CD4-positive, alpha-beta T cell treated with Interleukin-1 beta for 1 hour (primary cell): ENCODE data around the gene HK2.
"Not testable (repeated sequence)": the region's sequence is repeated elsewhere in the genome, so short reads cannot be mapped to it uniquely, and the experiment has no call there.

Experiments used
- DNase-seq, 2 donors: peaks; one replicate each; pipeline ENCODE4 v3.0.0-alpha.2; 2020 to 2022

Gene HK2

DNA sequence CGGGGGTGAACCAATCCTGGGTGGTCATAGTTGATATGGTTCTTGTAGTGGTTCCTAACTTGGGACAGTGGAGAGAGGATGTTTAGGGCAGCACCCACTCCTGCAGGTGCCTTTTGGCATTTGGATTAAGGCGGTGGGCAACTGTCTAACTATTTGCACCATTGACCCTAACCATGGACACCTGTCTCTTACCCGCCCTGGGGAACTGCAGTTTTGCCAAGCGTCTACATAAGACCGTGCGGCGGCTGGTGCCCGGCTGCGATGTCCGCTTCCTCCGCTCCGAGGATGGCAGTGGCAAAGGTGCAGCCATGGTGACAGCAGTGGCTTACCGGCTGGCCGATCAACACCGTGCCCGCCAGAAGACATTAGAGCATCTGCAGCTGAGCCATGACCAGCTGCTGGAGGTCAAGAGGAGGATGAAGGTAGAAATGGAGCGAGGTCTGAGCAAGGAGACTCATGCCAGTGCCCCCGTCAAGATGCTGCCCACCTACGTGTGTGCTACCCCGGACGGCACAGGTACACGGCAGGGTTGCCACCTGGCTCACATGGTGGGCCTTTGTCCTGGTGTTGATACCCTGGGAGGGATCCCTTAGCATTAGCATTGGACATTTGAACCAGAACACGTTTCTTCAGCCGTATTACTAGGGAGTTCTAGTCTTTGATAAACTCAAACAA is 46.3 kb downstream of the HK2 start:
- DNase-seq: no peak

DNA sequence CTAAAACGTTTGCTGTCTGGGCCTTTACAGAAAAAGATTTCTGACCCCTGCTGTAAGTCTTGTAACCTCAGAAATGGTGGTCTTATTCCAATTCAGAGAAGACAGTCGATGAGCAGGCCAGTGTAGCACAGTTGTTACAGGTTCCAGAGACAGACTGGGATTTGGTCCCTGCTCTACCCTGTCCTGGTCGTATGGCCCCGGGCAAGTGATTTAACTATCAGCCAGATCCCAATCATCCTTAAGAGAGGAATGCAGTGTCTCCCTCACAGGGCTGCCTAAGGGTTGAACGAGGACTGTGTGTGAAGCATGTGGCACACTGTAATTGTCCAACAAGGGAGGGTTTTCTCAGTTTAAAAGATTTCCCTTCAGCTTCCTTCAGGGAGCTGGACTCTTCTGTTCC is 47.2 kb downstream of the HK2 start:
- no peak for DNase-seq

- DNase-seq: no peak
These were observed 47.8 kb downstream of the HK2 start for GRCh38 chr2:74881626-74882298.

DNA sequence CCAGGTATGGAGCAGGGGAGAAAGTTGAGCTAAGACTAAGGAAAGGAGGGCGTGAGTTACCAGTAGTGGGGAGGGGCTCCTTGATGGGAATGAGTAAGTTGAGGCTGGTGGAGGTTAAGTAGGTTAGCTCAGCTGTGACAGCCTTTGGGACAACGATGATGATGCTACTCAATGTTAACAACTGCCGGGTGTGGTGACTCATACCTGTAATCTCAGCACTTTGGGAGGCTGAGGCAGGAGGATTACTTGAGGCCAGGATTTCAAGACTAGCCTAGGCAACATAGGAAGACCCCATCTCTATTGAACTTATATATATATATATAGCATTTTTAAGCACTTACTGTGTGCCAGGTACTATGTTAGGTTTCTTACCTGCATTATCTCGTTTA is 48.4 kb downstream of the HK2 start:
- no peak for DNase-seq

DNA sequence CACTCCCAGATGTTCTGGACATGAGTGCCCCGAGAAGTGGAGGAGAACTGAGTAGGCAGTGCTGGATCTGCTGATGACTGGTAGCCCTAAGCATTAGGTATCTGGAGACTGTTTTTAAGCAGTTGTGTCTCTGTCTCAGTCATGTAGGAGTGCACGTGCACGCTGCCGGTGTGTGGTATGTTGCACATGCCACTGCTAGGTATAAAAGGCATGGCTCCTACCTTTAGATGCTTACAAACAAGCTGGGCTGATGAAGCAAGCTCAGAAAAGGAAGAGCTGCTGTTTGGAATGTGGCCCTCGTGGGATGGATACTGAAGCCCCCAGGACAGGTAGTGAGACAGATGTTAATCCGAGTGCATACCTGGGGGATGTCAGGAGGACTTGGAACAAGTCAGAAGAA is 49.1 kb downstream of the HK2 start:
- no peak for DNase-seq

GRCh38 chr2:74884118-74884762 is 50.3 kb downstream of the HK2 start:
- DNase-seq: no peak

DNA sequence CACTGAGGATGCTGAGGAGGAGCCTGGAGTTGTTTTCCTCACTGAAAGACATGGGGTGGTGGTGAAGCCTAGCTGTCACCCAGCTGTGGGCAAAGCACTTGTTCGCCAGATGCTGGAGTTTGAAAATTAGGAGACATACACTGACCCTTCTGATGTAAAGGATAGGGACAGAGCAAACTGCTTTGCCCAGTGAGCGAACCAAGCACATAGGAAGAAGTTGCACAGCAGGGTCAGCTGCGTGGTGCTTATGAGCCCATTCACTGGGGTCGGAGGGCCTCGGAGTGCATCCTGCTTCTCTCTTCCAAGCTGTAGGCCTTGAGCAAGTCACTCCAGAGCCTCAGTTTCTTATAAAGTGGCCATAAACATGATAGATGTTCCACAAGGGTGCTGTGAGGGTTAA is 50.9 kb downstream of the HK2 start:
- no peak for DNase-seq

GRCh38 chr2:74886251-74886650 is 52.3 kb downstream of the HK2 start:
- no peak for DNase-seq

GRCh38 chr2:74886811-74887210 is 52.9 kb downstream of the HK2 start:
- no peak for DNase-seq

DNA sequence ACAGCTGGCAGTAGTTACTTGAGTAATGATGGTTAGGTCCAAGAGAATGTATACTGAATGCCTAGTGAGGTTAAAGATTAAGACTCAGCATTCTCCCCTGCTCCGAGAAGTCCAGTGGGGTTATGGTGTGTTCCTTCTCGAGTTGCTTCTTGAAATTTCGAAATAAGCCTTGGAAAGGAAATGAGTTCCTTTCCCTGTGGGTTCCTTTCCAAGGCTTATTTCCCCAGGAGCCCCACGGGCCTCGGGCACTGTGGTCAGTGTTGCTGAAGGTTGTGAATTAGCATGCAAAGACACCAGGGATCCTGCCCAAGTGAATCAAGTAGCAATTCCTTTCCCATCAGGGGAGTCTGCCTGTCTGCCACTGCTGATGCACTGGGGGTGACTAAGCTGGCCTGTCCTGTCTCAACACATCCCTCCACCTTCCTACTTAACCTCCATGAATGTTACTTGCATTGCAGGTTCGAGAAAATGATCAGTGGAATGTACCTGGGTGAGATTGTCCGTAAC is 53.6 kb downstream of the HK2 start:
- no peak for DNase-seq

GRCh38 chr2:74887960-74888700 is 54.2 kb downstream of the HK2 start:
- no peak for DNase-seq

GRCh38 chr2:74889159-74889558 is 55.2 kb downstream of the HK2 start:
- DNase-seq: no peak

DNA sequence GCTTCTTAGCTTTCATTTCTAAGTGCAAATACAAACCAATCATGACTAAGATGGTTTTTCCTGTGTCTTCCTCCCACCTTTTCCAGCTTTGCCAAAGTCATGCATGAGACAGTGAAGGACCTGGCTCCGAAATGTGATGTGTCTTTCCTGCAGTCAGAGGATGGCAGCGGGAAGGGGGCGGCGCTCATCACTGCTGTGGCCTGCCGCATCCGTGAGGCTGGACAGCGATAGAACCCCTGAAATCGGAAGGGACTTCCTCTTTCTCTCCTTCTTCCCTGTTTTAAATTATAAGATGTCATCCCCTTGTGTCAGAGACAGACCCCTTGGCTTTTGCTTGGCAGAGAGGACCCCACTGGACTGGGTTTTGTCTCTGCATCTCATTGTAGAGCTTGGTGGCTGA is 56.8 kb downstream of the HK2 start:
- DNase-seq: no peak

GRCh38 chr2:74891136-74891764 is 57.3 kb downstream of the HK2 start:
- DNase-seq: no peak

GRCh38 chr2:74891816-74892215 is 57.9 kb downstream of the HK2 start:
- DNase-seq: not testable (repeated sequence)

GRCh38 chr2:74892609-74893008 is 58.7 kb downstream of the HK2 start:
- no peak for DNase-seq

DNA sequence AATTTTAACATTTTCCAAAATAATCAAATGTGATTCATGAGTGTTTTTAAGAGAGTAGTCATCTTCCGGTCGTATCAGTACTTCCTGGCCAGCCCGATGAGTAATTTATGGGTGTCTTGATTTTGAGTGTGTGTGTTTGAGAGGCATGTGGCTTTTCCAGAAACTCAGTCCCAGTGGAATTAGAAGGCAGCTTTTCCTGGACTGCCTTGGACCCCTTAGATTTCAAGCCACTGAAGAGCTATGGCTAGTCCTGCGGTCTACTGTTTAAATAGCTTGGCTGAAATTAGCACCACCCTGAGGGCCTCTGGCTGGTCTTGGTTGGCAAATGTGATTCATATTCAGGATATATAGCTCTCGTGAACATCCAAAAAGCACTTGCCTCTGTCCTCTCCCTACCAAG is 59.4 kb downstream of the HK2 start:
- DNase-seq: no peak

GRCh38 chr2:74894272-74894981 is 60.5 kb downstream of the HK2 start:
- DNase-seq: no peak

- DNase-seq: no peak
These were observed 61.1 kb downstream of the HK2 start for GRCh38 chr2:74895001-74895400.

- no peak for DNase-seq
These were observed 62.3 kb downstream of the HK2 start for GRCh38 chr2:74896232-74896631.

DNA sequence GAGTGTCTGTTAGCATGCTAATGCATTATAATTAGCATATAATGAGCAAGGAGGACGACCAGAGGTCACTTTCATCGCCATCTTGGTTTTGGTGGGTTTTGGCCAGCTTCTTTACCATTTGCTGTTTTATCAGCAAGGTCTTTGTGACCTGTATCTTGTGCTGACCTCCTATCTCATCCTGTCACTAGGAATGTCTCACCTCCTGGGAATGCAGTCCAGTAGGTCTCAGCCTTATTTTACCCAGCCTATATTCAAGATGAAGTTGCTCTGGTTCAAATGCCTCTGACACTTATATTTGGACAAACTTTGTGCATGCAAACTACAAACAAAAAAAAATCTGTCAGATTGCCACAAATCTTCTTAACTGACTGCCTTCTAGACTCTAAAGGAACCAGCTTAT is 66.3 kb downstream of the HK2 start:
- not testable (repeated sequence) for DNase-seq

DNA sequence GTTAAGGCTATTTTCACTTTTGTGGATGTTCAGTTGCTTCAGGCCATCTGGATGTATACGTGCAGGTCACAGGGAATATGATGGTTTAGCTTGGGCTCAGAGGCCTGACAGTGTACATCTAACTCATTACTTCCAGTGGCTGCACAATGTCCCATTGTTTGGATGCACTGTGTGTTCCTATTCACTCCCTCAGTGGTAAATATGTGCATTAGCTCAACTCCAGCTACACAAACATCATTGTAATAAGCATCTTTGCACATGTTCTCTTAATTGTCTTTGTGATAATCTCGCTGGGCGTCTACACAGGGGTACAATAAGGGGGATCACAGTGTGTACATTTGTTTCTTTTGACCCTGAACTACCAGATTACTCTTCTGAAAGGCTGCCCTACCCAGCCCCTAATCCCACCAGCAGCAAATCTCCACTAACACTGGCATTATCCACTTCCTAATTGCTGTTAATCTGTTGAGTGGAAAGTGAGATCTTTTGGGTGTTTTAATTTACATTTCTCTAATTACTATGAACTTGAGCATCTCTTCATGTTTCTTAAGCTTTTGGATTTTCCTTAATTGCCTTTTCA is 68.4 kb downstream of the HK2 start:
- no peak for DNase-seq
